ENCODE data around the gene AZI2. TPM values are rescaled to one million over a fixed set of nuclear protein-coding genes. Genes with fewer than 3 reads are reported as not detected.

The AZI2 gene
- total and polyA plus RNA-seq, 9 of the 15 experiments (the other 6 are each of a cell fraction or from before 2014, with no cell fraction given), result 28.5 to 96.3 (median 70.2) TPM

GRCh38 chr3:28301688-28302087 is 46.9 kb downstream of the AZI2 start (continued):
- no peak for TF ChIP-seq RFX1 (IDR thresholded peaks at IDR 0.05)
- TF ChIP-seq ZNF507 (tag; conservative IDR thresholded peaks at IDR 0.05), result no peak

- Histone ChIP-seq H3K4me3 (no peak overlapping the region), H3K79me2 (ENCODE audit: control insufficient read depth, insufficient read depth, low read length) (no peaks in the 10 kb centered on the region), H3K9me3 (replicated peaks; ENCODE audit: control insufficient read depth, insufficient read depth, low read depth, low read length) (no peaks in the 10 kb centered on the region), H3K27me3 (ENCODE audit: control insufficient read depth in 2 of 2, insufficient read depth in 2 of 2, low read length in 2 of 2) (no peaks in the 10 kb centered on the region), H2AFZ (ENCODE audit: low read depth, low read length) (no peak overlapping the region), H3K9me1 (ENCODE audit: control insufficient read depth, insufficient read depth, low read length) (no peaks in the 10 kb centered on the region), H3K4me1 (replicated peaks in 1 of 2; ENCODE audit: control insufficient read depth in 2 of 2, insufficient read depth in 2 of 2, low read length in 2 of 2) (no peaks in the 10 kb centered on the region), H3K36me3 (ENCODE audit: control insufficient read depth, insufficient read depth, low read length) (peaks cover 10% of the 10 kb centered on the region; the same call in 1 of the 3 replicates), H4K20me1 (replicated peaks; ENCODE audit: control insufficient read depth, insufficient read depth, low read length) (no peaks in the 10 kb centered on the region), H3K4me2 (ENCODE audit: insufficient read depth, low read length) (no peak overlapping the region), H3K9ac (ENCODE audit: insufficient read depth in 1 of 2, low read depth in 2 of 2, low read length in 2 of 2) (no peak overlapping the region), H3K27ac (ENCODE audit: extremely low read depth, low read depth, low read length) (no peak overlapping the region)
- ChIA-PET CTCF (ENCODE audit: low intra/inter-chr PET ratio) (no interaction called here), POLR2A (no interaction called here)
- ATAC-seq (no peak), DNase-seq (ENCODE audit: extremely low read depth in 1 of 4, low spot score in 3 of 4) (no peak), FAIRE-seq (no peak)
- BruUV-seq (replicated peaks), result no TSS peak
- in situ Hi-C loops (cut with MboI) (no loop called here), intact Hi-C loops (cut with micrococcal nuclease) (no loop called here)
- WGBS (ENCODE audit: insufficient coverage, low coverage, missing lambda C conversion rate), result 91% methylated on average over 5 of the region's 5 CpGs
- TF ChIP-seq ATF1 (CRISPR knock-in tag; IDR thresholded peaks at IDR 0.05), result no peak
- TF ChIP-seq ATF1 (tag; IDR thresholded peaks at IDR 0.05), result no peak
- TF ChIP-seq HNRNPK (IDR thresholded peaks at IDR 0.05; ENCODE audit: low read depth, low read length, poor library complexity, severe bottlenecking), result peak; percentile 73
- TF ChIP-seq E2F6 (IDR thresholded peaks at IDR 0.05; ENCODE audit: borderline replicate concordance in 1 of 2, extremely low read depth in 1 of 2, insufficient read depth in 1 of 2, insufficient read length in 1 of 2, low read depth in 1 of 2, low read length in 1 of 2, poor library complexity in 1 of 2, severe bottlenecking in 1 of 2), result no peak
- peak; percentile 92 for TF ChIP-seq PCBP1 (IDR thresholded peaks at IDR 0.05; ENCODE audit: low read depth, low read length, poor library complexity, severe bottlenecking)
- no peak for TF ChIP-seq ZFP36 (IDR thresholded peaks at IDR 0.05; ENCODE audit: low read depth, low read length, partially characterized antibody)
- peak; percentile 82 for TF ChIP-seq PCBP2 (IDR thresholded peaks at IDR 0.05; ENCODE audit: low read depth, low read length, poor library complexity, severe bottlenecking)
Observed at GRCh38 chr3:28300345-28300962, 48.2 kb downstream of the AZI2 start.

Data from K562 (cell line).